ENCODE data around the gene SNN. TPM values are rescaled to one million over a fixed set of nuclear protein-coding genes. Genes with fewer than 3 reads are reported as not detected.
A peak's percentile ranks its signal among the peaks of the same experiment; 100 is the strongest.

The SNN gene
- total RNA-seq, 2 experiments from 2014 or later = 8.2 to 9.5 TPM

DNA sequence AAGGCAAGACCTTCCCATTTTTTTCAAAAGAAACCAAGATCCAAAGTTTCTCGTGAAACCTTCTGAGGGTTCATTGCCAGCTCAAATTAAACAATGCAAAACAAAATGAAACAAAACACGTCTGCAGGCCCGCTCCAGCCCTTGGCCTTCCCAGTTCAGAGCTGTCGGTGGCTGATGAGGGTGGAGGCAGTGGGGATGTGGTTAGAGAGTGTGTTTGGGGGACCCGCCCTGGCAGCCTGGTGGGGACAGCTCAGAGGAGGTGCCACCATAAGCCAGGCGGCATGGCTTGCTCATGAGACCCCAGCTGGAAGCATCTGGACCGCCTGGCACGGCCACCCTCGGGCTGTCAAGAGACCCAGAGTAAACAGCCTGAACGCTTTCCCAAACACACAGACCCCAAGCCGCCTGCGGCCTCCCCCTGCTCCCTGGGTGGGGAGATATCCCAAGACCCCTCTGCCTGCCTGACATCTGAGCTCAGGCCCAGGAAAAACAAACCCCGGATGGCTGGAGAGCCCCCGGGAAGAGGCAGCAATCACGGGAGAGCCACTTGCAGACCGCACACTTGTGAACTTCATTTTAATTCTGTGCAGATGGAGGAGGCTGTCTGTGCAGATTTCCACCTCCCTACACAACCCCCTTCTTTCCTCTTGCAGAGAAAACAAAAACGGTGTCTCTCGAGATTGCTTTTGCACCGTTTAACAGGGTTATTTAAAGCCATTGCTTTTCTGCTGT lies 46.2 kb upstream of the SNN start:
- CTCF ChIA-PET = interaction anchor here (0.7 to 1.8 kb wide), 8 partner anchors 9 to 214 kb away, joined by 3 to 11 read pairs (median 4); partner anchors contain the start of gene LITAF
- intact Hi-C loops (cut with micrococcal nuclease) = no loop called here

DNA sequence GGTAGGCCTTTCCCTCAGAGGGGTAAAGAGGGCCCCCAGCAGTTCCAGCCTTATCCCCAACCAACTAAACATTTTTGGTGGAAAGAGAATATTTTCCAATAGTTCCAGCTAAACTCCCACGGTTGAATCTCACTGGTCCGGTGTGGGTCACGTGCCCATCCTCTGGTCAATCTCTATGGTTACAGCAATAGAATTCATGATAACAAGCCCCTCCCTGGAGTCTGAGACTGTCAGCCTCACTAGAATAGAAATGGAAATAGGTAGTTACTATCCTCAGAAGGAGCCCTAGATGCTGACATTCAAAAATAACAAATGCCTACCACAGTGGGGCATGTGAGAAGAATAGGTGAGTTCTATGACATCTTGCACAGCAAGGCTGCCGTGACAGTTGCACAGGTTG lies 44.0 kb upstream of the SNN start:
- Mint-ChIP-seq H3K4me3 (no peak overlapping the region), H3K4me1 (ENCODE audit: low read depth) (peaks cover 56% of the 10 kb centered on the region), H3K27ac (peak overlapping the region; percentile 50), H3K36me3 (ENCODE audit: low read depth) (peaks cover 4% of the 10 kb centered on the region), H3K27me3 (no peaks in the 10 kb centered on the region), H3K9me3 (peaks cover 4% of the 10 kb centered on the region)
- CTCF ChIA-PET = interaction anchor here (0.7 to 1.2 kb wide), 2 partner anchors 92 to 227 kb away, joined by 3 to 4 read pairs; no protein-coding TSS in a partner anchor
- POLR2A ChIA-PET = no interaction called here
- ATAC-seq = no peak
- intact Hi-C loops (cut with micrococcal nuclease) = no loop called here
- TF ChIP-seq, protein P1, sequence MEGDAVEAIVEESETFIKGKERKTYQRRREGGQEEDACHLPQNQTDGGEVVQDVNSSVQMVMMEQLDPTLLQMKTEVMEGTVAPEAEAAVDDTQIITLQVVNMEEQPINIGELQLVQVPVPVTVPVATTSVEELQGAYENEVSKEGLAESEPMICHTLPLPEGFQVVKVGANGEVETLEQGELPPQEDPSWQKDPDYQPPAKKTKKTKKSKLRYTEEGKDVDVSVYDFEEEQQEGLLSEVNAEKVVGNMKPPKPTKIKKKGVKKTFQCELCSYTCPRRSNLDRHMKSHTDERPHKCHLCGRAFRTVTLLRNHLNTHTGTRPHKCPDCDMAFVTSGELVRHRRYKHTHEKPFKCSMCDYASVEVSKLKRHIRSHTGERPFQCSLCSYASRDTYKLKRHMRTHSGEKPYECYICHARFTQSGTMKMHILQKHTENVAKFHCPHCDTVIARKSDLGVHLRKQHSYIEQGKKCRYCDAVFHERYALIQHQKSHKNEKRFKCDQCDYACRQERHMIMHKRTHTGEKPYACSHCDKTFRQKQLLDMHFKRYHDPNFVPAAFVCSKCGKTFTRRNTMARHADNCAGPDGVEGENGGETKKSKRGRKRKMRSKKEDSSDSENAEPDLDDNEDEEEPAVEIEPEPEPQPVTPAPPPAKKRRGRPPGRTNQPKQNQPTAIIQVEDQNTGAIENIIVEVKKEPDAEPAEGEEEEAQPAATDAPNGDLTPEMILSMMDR (IDR thresholded peaks at IDR 0.05) = no peak
- no peak for DNase-seq

More for the DNA sequence above, 46.2 kb upstream of the SNN start:
- peaks cover 56% of the 10 kb centered on the region for H3K4me1 Mint-ChIP-seq (ENCODE audit: low read depth)
- H3K27ac Mint-ChIP-seq = peak overlapping the region; percentile 74
- DNase-seq (peak; percentile 68), ATAC-seq (peak; percentile 77)
- peaks cover 4% of the 10 kb centered on the region for H3K36me3 Mint-ChIP-seq (ENCODE audit: low read depth)
- H3K4me3 Mint-ChIP-seq = peak overlapping the region; percentile 60
- H3K9me3 Mint-ChIP-seq = peaks cover 4% of the 10 kb centered on the region
- H3K27me3 Mint-ChIP-seq = no peaks in the 10 kb centered on the region
- TF ChIP-seq, protein P1 (IDR thresholded peaks at IDR 0.05) = no peak
- POLR2A ChIA-PET = interaction anchor here (1.0 to 1.5 kb wide), 2 partner anchors 16 to 173 kb away, joined by 3 to 5 read pairs; no protein-coding TSS in a partner anchor

DNA sequence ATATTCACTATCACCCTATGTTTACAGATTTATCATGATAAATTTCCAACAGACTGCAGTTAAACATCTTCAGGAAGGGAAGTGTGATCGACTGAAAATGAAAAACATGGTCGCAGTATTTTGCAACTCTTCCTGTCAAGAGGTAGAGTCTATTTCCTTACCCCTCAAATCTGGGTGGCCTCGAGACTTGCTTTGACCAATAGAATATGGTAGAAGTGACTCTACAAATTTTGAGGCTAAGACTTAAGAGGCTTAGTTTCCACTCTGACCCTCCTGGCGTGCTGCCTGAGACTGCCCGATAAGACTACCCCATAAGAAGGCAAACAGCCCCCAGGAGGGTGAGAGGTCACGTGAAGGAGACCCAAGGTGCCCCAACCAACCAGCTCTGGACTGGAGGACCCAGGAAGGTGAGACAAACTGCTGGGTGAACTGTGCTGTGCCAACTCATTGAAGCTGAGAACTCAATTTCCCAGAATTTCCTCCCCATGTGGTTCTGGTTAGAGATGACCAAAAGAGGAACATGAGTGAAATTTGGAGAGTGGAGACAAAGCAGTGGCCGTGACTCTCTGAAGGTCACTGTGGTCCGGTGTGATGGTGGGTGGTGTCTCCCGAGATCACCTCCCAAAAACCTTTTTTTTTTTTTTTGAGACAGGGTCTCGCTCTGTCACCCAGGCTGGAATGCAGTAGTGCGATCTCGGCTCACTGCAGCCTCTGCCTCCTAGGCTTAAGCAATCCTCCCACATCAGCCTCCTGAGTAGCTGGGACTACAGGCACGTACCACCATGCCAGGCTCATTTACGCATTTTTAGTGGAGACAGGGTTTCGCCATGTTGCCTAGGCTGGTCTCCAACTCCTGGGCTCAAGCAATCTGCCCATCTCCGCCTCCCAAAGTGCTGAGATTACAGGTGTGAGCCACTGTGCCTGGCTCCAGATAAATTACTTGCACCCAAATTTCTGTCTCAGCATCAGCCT lies 43.3 kb upstream of the SNN start:
- Mint-ChIP-seq H3K27ac (peak overlapping the region; percentile 50), H3K27me3 (no peaks in the 10 kb centered on the region), H3K9me3 (peaks cover 4% of the 10 kb centered on the region), H3K4me3 (no peak overlapping the region), H3K4me1 (ENCODE audit: low read depth) (peaks cover 56% of the 10 kb centered on the region), H3K36me3 (ENCODE audit: low read depth) (peaks cover 4% of the 10 kb centered on the region)
- TF ChIP-seq, protein P1 (IDR thresholded peaks at IDR 0.05) = no peak
- DNase-seq (no peak), ATAC-seq (no peak)
- POLR2A ChIA-PET = interaction anchor here (0.6 kb wide), 1 partner anchor 75 kb away, joined by 3 read pairs; no protein-coding TSS in a partner anchor
- CTCF ChIA-PET = interaction anchor here (0.7 to 1.4 kb wide), 3 partner anchors 93 to 228 kb away, joined by 3 to 4 read pairs (median 3); no protein-coding TSS in a partner anchor
- intact Hi-C loops (cut with micrococcal nuclease) = no loop called here

DNA sequence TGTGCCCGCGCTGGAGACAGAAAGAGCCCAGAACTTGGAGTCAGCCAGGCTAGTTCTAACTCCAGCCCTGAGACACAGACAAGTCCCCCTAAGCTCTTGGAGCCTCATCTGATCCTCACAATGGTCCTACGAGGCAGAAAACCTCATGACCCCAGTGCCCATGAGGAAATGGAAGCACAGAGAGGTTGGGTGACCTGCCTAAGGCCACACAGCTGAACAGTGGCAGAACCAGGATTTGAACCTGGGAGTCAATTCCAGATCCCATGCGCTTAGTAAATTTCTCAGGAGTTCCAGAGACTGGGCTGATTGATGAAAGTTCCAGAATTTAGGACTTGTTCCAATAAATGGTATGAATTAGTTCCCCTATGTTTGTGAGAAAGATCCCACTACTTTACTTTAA lies 42.5 kb upstream of the SNN start:
- intact Hi-C loops (cut with micrococcal nuclease) = no loop called here
- Mint-ChIP-seq H3K4me1 (ENCODE audit: low read depth) (peaks cover 55% of the 10 kb centered on the region), H3K36me3 (ENCODE audit: low read depth) (no peaks in the 10 kb centered on the region), H3K9me3 (no peaks in the 10 kb centered on the region), H3K27ac (no peak overlapping the region), H3K27me3 (no peaks in the 10 kb centered on the region), H3K4me3 (no peak overlapping the region)
- DNase-seq (no peak), ATAC-seq (no peak)
- CTCF ChIA-PET = interaction anchor here (1.4 to 2.1 kb wide), 2 partner anchors 94 to 230 kb away, joined by 3 to 4 read pairs; no protein-coding TSS in a partner anchor
- POLR2A ChIA-PET = no interaction called here
- TF ChIP-seq, protein P1 (IDR thresholded peaks at IDR 0.05) = no peak
